Measurements from ENCODE around the gene KRTAP5-6. TPM values are rescaled to one million over a fixed set of nuclear protein-coding genes. Genes with fewer than 3 reads are reported as not detected.

The KRTAP5-6 gene
- total RNA-seq, 1 donor from 2014 or later, result not detected

- FAIRE-seq (no peak), DNase-seq (ENCODE audit: low read depth) (no peak)
- TF ChIP-seq CTCF (IDR thresholded peaks at IDR 0.05; ENCODE audit: insufficient read depth, low read length, severe bottlenecking), result no peak
Observed at GRCh38 chr11:1708716-1709115, 11.7 kb downstream of the KRTAP5-6 start.

GRCh38 chr11:1714908-1715885 is 18.2 kb downstream of the KRTAP5-6 start:
- no peaks in the 10 kb centered on the region for H3K27me3 ChIP-seq (ENCODE audit: control insufficient read depth, insufficient read depth, low read length)
- no peak for FAIRE-seq
- DNase-seq (ENCODE audit: low read depth), result no peak

More at GRCh38 chr11:1708716-1709115, 11.7 kb downstream of the KRTAP5-6 start:
- H3K27me3 ChIP-seq (ENCODE audit: control insufficient read depth, insufficient read depth, low read length), result no peaks in the 10 kb centered on the region
- H3K36me3 ChIP-seq (ENCODE audit: control insufficient read depth, insufficient read depth, low read length), result no peaks in the 10 kb centered on the region
- H3K4me3 ChIP-seq (ENCODE audit: low read depth, low read length), result no peak overlapping the region

GRCh38 chr11:1717745-1718144 is 20.8 kb downstream of the KRTAP5-6 start:
- Histone ChIP-seq H3K27me3 (ENCODE audit: control insufficient read depth, insufficient read depth, low read length) (no peaks in the 10 kb centered on the region), H3K4me3 (ENCODE audit: low read depth, low read length) (no peak overlapping the region), H3K36me3 (ENCODE audit: control insufficient read depth, insufficient read depth, low read length) (no peaks in the 10 kb centered on the region)
- no peak for TF ChIP-seq CTCF (IDR thresholded peaks at IDR 0.05; ENCODE audit: insufficient read depth, low read length, severe bottlenecking)
- DNase-seq (ENCODE audit: low read depth) (no peak), FAIRE-seq (no peak)

More at GRCh38 chr11:1714908-1715885, 18.2 kb downstream of the KRTAP5-6 start:
- Histone ChIP-seq H3K36me3 (ENCODE audit: control insufficient read depth, insufficient read depth, low read length) (no peaks in the 10 kb centered on the region), H3K4me3 (ENCODE audit: low read depth, low read length) (no peak overlapping the region)
- TF ChIP-seq CTCF (IDR thresholded peaks at IDR 0.05; ENCODE audit: insufficient read depth, low read length, severe bottlenecking), result no peak

- Histone ChIP-seq H3K36me3 (ENCODE audit: control insufficient read depth, insufficient read depth, low read length) (no peaks in the 10 kb centered on the region), H3K27me3 (ENCODE audit: control insufficient read depth, insufficient read depth, low read length) (no peaks in the 10 kb centered on the region), H3K4me3 (ENCODE audit: low read depth, low read length) (no peak overlapping the region)
- no peak for TF ChIP-seq CTCF (IDR thresholded peaks at IDR 0.05; ENCODE audit: insufficient read depth, low read length, severe bottlenecking)
- no peak for DNase-seq (ENCODE audit: low read depth)
- no peak for FAIRE-seq
Observed at GRCh38 chr11:1718326-1718725, 21.3 kb downstream of the KRTAP5-6 start.

- no peak for DNase-seq (ENCODE audit: low read depth)
- no peak for FAIRE-seq
- Histone ChIP-seq H3K27me3 (ENCODE audit: control insufficient read depth, insufficient read depth, low read length) (no peaks in the 10 kb centered on the region), H3K4me3 (ENCODE audit: low read depth, low read length) (no peak overlapping the region), H3K36me3 (ENCODE audit: control insufficient read depth, insufficient read depth, low read length) (no peaks in the 10 kb centered on the region)
- TF ChIP-seq CTCF (IDR thresholded peaks at IDR 0.05; ENCODE audit: insufficient read depth, low read length, severe bottlenecking), result no peak
Observed at GRCh38 chr11:1719781-1720180, 22.8 kb downstream of the KRTAP5-6 start.

All from bronchial epithelial cell (primary cell).